ENCODE measurements around the gene MAPK7.

MAPK7 gene

GRCh38 chr17:19414396-19415280, 36.3 kb downstream of the MAPK7 start:
- no peak for DNase-seq

- DNase-seq: no peak
Measured at GRCh38 chr17:19415311-19415710, 37.0 kb downstream of the MAPK7 start.

GRCh38 chr17:19415806-19416775, 37.8 kb downstream of the MAPK7 start:
- no peak for DNase-seq

DNA sequence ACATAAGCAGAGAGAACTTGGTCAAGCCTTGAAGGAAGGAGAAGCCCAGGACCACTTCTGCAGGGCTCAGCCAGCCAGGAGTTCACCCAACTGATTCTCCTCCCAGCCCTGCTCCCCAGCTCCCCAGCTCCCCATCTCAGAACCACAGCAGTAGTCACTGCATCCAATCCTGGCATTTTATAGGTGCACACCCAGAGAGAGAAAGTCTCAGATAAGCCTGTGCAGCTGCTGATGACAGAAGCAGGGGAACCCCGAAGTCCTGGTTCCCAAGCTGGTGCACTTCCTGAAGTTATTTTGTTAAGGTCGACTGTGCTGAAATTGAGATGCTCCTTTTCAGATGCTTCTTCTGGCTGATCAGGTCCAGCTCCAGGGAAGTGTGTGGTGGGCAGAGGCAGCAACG, 39.3 kb downstream of the MAPK7 start:
- no peak for DNase-seq

- peak in 1 of 56 donors; percentile 30 for DNase-seq
Measured at GRCh38 chr17:19418251-19418992, 40.1 kb downstream of the MAPK7 start.

DNA sequence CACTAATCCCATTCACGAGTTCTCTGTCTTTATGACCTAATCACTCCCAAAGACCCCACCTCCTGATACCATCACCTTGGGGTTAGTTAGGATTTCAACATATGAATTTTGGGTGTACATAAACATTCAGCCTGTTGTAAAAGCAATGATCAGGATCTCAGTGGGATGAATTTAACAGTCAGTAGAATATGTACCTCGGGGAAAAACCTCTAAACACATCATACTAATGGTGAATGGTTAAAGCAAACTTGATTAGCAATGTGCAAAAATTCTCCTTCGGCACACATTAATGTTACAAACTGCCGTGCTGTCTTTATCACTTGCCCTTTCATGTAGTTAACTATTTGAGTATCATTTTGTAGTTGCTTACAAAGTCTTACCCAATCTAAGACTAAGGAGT, 42.9 kb downstream of the MAPK7 start:
- no peak for DNase-seq

DNA sequence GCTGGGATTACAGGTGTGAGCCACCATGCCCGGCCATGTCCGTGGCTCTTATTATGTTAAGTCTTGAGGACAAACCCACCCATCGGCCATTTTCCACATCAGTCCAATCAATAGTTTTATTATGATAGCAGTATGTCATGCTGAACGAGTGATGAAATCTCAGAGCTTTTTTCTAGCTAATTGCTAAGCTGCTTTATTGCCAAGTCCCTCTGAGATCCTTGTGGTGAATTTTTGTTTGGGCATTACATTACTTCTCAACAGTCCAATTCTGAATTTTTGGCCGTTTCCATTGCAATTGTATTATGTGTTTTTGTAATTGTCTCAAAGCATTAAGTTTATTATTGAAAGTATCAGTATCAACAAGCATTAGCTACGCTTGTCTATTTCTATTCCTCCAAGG, 43.6 kb downstream of the MAPK7 start:
- no peak for DNase-seq

- DNase-seq: no peak
Measured at GRCh38 chr17:19424934-19425868, 46.9 kb downstream of the MAPK7 start.

DNA sequence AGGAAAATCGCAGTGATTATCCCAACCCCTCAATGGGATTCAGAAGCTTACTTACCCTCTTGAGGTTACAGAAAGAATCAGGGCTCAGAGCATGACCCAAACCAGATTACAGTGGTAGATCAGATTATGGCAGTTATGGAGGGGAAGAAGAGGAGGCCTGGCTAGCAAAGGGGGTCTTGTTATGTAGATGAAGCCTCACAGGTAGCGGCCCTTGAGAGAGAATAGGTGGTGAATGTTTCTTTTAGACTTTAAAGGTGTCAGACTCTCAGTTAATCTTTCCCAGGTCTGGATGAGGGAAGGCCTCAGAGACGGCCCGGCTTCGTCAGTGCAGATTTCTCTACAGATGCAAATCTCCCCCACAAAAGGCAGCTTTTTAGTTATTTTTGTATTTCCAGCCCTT, 48.3 kb downstream of the MAPK7 start:
- no peak for DNase-seq

DNA sequence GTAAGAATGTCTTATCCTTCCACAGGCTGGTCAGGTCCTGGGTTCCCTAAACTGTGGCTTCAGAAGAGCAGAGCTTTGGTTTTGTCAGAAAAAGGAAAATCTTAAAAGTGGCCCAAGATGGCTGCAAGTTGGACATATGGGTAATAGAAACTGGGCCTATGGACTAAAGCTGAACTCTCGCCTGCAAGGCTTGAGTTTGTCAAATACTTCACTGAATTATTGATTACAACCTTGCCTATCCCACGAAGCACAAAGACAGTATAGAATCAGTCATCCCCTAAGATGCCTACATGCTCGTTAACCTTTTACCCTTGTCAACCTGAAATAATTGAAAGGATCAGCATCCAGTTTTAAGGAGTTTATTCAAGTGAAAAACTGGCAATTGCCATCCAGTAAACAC, 53.4 kb downstream of the MAPK7 start:
- DNase-seq: no peak

Data from amygdala (tissue), 56 donors.